Stimulated activated CD4-positive, alpha-beta T cell treated with anti-CD3 and anti-CD28 coated beads, Interleukin-4, amount 100 ng/mL, for 1 hour (primary cell): ENCODE measurements around the gene HSBP1L1.
A peak's percentile ranks its signal among the peaks of the same experiment; 100 is the strongest.
"Not testable (repeated sequence)": the region's sequence is repeated elsewhere in the genome, so short reads cannot be mapped to it uniquely, and the experiment has no call there.

ENCODE experiments used
- DNase-seq: peaks from one replicate; pipeline ENCODE4 v3.0.0-alpha.2; 2020

HSBP1L1 gene

GRCh38 chr18:79945118-79946042 lies 19.1 kb upstream of the HSBP1L1 start:
- DNase-seq: no peak

- no peak for DNase-seq
These were observed 17.2 kb upstream of the HSBP1L1 start for GRCh38 chr18:79947054-79947755.

- no peak for DNase-seq
These were observed 16.4 kb upstream of the HSBP1L1 start for GRCh38 chr18:79947881-79948610.

GRCh38 chr18:79948719-79949411 lies 15.6 kb upstream of the HSBP1L1 start:
- no peak for DNase-seq

- no peak for DNase-seq
These were observed 14.6 kb upstream of the HSBP1L1 start for GRCh38 chr18:79949697-79950487.

GRCh38 chr18:79950515-79951341 lies 13.7 kb upstream of the HSBP1L1 start:
- DNase-seq: no peak

GRCh38 chr18:79951545-79952455 lies 12.6 kb upstream of the HSBP1L1 start, which contains the start of gene SLC66A2:
Gene SLC66A2, minus strand, starts transcription at chr18:79951653. Its CDS starts 727 bp downstream, at chr18:79950926.
- DNase-seq: peak; percentile 98

- DNase-seq: no peak
These were observed 11.9 kb upstream of the HSBP1L1 start for GRCh38 chr18:79952456-79952995.

GRCh38 chr18:79952996-79953559 lies 11.4 kb upstream of the HSBP1L1 start:
- DNase-seq: no peak

GRCh38 chr18:79953971-79954651 lies 10.3 kb upstream of the HSBP1L1 start:
- DNase-seq: no peak

GRCh38 chr18:79954791-79955190 lies 9.7 kb upstream of the HSBP1L1 start:
- DNase-seq: no peak

GRCh38 chr18:79955302-79956075 lies 9.0 kb upstream of the HSBP1L1 start:
- no peak for DNase-seq

GRCh38 chr18:79956276-79956675 lies 8.2 kb upstream of the HSBP1L1 start:
- DNase-seq: no peak

- no peak for DNase-seq
These were observed 5.5 kb upstream of the HSBP1L1 start for GRCh38 chr18:79958981-79959380.

GRCh38 chr18:79960161-79960801 lies 4.2 kb upstream of the HSBP1L1 start:
- DNase-seq: not testable (repeated sequence)

GRCh38 chr18:79960921-79961526 lies 3.4 kb upstream of the HSBP1L1 start:
- no peak for DNase-seq
